ENCODE data around the gene TAS2R5.

- TF ChIP-seq CTCF (IDR thresholded peaks at IDR 0.05) (no peak), POLR2A (IDR thresholded peaks at IDR 0.05) (no peak), POLR2AphosphoS5 (IDR thresholded peaks at IDR 0.05) (no peak)
Measured at GRCh38 chr7:141838581-141838980, 48.6 kb downstream of the TAS2R5 start.
